ENCODE data around the gene SPTY2D1.
"Not testable (repeated sequence)": the region's sequence is repeated elsewhere in the genome, so short reads cannot be mapped to it uniquely, and the experiment has no call there.

The SPTY2D1 gene, protein sequence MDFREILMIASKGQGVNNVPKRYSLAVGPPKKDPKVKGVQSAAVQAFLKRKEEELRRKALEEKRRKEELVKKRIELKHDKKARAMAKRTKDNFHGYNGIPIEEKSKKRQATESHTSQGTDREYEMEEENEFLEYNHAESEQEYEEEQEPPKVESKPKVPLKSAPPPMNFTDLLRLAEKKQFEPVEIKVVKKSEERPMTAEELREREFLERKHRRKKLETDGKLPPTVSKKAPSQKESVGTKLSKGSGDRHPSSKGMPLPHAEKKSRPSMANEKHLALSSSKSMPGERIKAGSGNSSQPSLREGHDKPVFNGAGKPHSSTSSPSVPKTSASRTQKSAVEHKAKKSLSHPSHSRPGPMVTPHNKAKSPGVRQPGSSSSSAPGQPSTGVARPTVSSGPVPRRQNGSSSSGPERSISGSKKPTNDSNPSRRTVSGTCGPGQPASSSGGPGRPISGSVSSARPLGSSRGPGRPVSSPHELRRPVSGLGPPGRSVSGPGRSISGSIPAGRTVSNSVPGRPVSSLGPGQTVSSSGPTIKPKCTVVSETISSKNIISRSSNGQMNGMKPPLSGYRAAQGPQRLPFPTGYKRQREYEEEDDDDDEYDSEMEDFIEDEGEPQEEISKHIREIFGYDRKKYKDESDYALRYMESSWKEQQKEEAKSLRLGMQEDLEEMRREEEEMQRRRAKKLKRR

DNA sequence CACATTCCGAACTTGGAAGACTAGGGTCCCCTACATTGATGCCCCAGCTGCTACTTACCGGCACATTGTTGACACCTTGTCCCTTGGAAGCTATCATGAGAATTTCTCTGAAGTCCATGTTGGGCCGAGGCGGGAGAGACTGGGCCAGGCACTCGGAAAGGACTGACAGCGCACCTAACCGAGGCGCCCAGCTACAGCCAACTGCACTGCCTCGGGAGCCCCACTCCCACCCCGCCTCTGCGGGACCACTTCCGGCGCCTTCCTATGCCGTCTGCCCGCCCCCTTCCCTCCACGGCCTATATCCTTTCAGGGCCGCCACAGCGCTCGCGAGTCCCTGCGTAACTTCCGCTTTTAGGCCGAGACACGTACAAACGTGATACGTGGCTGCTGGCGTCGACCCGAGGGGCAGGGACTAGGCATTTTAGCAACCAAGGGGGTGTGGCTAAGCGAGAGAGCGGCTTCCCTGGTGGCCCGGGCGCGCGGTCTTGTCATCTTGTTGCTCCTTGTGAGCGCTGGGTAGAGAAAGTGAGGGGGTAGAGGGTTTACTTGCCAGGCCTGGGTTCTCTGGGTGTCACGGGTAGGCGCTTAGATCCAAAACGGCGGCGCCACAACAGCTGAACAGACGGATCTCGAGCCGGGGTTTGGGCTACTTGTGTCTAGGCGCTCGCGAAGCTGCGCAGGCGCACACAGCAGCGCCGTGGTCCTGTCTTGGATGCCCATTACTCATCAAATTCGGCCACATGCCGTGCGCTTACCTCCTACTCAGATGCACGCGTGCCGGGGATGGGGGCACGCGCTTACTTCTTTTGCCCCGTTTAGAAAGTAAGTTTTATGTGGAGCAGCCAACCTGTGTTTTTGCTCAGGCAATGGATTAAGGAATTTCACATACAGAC is at the start of gene SPTY2D1:
SPTY2D1 (minus strand) TSS at position 203 of the 893 bp plus-strand sequence; CDS start at position 118, 85 bp downstream.
- DNase-seq (ENCODE audit: low read depth, low spot score), result peak; percentile 96

DNA sequence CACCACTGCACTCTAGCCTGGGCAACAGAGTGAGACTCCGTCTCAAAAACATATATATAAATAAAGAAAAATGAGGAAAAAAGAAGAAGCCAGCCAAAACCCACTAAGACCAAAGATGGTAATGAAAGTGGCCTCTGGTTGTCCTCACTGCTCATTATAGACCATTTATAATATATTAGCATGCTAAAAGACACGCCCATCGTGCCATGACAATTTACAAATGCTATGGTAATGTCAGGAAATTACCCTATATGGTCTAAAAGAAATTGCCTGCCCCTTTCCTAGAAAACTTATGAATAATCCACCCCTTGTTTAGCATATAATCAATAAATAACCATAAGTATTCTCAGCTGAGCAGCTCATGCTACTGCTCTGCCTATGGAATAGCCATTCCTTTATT is 48.3 kb upstream of the SPTY2D1 start:
- DNase-seq (ENCODE audit: low read depth, low spot score), result no peak

DNA sequence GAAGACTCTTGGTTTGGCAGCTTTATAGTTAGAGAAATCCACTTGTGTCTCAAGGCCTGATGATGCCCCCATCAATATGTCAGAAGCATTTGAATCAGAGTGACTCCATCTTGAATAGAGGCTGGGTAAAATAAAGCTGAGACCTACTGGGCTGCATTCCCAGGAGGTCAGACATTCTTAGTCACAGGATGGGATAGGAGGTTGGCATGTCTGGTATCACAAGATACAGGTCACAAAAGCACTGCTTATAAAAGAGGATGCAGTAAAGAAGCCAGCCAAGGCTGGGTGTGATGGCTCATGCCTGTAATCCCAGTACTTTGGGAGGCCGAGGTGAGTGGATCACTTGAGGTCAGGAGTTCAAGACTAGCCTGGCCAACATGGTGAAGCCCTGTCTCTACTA is 47.8 kb upstream of the SPTY2D1 start:
- not testable (repeated sequence) for DNase-seq (ENCODE audit: low read depth, low spot score)

DNA sequence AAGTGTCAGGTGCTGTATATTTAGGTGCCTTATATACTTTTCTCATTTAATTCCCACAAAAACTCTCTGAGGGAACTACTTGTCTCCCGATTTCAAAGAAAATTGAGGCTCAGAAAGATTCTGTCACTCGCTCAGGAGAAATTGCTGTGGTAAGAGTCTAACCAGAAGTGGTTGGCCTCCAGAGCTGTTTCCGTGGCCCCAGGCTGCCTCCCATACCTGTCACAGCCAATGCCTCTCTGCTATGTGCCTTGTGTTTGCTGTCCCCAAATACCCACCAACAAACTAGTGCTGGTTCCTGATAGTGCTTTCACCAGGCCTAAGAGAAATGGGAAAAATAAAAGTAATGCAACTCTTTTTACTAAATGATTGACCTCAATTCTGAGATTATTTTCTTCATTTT is 43.4 kb upstream of the SPTY2D1 start:
- no peak for DNase-seq (ENCODE audit: low read depth, low spot score)

DNA sequence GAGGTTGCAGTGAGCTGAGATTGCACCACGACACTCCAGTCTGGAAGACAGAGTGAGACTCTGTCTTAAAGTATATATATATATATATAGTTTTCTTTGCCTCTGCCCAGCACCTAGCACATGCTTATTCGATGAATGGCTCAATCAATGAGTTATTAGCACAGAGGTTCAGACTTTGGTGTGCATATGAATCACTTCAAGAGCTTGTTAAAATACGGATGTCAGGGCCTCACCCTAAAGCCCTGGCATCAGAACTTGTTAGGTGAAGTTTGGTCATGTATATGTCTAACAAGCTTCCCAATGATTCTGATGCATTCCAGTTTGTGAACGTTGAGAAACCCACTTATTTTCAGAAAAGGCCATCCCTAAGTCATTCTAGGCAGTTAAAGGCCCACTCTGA is 42.7 kb upstream of the SPTY2D1 start:
- DNase-seq (ENCODE audit: low read depth, low spot score), result no peak

DNA sequence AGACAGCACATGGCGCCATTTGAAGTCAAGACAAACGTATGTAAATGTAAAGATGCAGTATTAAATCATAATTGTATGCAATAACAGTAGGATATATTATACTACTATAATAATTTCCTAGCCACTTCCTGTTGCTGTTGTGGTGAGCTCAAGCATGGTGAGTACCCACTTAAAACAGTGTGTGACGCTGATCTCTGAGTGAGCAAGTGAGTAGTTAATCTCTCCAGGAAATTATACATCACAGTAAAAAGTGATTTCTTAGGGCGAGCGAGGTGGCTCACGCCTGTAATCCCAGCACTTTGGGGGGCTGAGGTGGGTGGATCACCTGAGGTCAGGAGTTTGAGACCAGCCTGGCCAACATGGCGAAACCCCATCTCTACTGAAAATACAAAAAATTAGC is 38.1 kb upstream of the SPTY2D1 start:
- not testable (repeated sequence) for DNase-seq (ENCODE audit: low read depth, low spot score)

DNA sequence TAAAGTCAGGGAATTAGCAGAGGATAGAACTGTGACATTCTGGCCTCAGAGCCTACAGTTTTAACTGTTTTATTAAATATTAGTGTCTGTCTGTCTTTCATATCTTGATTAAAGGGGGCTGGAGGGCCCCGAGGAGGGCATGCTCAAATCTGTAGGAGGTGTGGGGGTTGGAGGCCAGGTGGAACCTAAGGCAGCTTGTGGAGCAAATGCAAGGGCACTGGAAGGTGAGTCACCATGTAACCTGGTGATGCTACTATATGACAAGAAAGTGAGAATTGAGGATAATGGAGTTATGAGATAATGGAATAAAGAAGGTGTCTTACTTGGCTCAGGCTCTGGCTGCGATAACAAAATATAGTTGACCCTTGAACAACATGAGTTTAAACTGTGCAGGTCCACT is 37.1 kb upstream of the SPTY2D1 start:
- peak; percentile 3 for DNase-seq (ENCODE audit: low read depth, low spot score)

DNA sequence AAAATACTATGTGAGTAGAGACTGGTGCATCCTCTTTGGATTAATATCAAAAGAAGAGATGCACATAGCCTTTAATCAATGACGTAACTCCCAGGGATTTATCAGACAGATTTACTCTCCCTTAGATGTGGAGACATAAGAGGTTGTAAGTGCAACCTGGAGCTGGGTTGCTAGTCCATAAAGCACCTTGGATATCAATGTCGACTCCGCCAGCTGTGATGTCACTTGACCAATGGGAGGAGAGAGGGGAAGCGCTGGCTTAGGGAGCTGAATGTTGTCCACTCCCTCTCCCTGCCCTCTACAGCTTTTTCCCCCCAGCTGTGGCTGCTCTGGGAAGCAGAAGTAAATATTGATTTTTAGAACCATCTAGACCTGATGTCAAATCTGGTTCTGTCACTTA is 35.6 kb upstream of the SPTY2D1 start:
- no peak for DNase-seq (ENCODE audit: low read depth, low spot score)

DNA sequence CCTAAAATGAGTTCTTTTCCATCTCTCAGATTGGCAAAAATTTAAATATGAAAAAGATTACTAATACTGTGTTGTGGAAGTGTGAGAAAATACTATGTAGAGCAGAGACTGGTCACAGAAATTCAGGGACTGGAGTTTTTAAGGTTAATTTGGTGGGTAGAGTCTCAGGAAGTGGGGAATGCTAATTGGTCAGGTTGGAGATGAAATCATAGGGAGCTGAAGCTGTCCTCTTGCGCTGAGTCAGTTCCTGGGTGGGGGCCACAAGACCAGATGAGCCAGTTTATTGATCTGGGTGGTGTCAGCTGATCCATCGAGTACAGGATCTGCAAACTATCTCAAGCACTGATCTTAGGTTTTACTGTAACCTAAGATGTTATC is 35.1 kb upstream of the SPTY2D1 start:
- no peak for DNase-seq (ENCODE audit: low read depth, low spot score)

DNA sequence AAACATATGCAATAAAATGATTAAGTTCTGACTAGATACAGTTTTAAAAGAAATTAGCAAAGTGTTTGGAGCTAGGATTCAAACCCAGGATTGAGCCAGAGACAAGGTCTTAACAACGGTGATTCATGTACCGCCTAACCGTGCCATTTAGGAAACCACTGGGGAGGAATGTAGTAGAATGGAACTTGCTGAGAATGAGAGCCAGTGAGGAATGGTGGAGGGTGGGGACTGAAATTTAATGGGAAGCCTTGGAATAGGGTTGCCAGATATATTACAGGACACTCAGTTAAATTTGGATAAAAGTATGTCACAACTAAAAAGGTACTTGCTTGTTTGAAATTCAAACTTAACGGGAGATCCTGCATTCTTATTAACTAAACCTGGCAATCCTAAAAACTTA is 34.0 kb upstream of the SPTY2D1 start:
- DNase-seq (ENCODE audit: low read depth, low spot score), result no peak

DNA sequence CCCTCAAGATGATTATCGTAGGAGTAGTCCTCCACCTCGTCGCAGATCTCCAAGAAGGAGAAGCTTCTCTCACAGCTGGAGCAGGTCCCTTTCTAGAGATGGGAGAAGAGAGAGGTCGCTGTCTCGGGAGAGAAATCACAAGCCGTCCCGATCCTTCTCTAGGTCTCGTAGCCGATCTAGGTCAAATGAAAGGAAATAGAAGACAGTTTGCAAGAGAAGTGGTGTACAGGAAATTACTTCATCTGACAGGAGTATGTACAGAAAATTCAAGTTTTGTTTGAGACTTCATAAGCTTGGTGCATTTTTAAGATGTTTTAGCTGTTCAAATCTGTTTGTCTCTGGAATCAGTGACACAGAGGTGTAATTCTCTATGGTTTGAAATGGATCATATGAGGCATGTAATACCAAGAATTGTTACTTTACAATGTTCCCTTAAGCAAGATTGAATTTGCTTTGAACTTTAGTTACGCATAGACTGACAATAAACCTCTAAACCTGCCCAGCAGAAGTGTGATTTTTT is 31.3 kb upstream of the SPTY2D1 start:
- DNase-seq (ENCODE audit: low read depth, low spot score), result not testable (repeated sequence)

DNA sequence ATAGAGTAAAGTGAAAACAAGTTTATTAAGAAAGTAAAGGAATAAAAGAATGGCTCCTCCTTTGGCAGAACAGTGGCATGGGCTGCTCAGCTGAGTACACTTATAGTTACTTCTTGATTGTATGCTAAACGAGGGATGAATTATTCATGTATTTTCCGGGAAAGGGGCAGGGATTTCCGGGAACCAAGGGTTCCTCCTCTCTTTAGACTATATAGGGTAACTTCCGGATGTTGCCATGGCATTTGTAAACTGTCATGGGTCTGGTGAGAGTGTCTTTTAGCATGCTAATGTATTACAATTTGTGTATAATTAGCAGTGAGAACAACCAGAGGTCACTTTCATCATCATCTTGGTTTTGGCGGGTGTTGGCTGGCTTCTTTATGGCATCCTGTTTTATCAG is 23.5 kb upstream of the SPTY2D1 start:
- no peak for DNase-seq (ENCODE audit: low read depth, low spot score)

DNA sequence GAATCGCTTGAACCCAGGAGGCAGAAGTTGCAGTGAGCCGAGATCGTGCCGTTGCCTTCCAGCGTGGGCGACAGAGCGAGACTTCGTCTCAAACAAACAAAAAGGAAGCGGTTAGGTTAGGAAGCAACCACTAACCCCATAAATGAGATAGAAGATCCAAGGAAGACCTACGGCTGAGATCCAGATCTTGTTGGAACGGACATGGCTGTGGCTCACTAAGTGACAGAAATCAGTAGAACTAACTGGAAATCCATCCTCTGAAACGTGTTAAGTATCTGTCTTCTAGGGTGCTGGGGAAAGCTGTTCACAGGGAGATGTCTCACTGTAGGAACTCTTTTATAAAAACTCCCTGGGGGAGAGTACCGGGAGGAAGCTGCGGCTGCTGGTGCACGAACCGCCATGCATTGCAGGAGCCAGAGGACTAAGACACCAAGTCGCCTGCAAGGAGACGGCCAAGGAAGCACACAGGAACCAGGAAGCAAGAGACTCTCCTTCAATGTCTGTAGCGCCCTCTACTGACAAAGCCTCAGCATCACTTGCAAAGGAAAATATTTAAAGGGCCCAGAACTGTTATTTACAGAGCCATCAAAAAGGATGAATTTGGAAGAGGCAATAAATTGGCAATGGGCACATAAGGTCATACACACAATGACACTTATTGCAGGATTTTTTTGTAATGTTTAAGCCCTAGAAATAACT is 16.9 kb upstream of the SPTY2D1 start:
- DNase-seq (ENCODE audit: low read depth, low spot score), result no peak

DNA sequence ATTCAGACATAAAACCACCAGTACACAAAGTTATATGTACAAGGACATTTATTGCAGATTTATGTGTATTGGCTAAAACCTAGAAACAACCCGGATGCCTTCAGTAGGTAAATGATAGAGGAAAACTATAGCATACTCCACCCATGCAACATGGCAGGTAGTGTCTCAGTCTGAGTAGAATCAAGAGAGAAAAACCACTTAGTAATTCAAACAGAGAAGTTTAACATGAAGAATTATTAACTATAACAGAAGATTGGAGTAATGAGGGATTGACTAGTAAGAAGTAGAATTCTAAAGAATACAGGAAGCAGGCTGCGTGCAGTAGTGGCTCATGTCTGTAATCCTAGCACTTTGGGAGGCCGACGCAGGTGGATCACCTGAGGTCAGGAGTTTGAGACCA is 16.2 kb upstream of the SPTY2D1 start:
- DNase-seq (ENCODE audit: low read depth, low spot score), result no peak

DNA sequence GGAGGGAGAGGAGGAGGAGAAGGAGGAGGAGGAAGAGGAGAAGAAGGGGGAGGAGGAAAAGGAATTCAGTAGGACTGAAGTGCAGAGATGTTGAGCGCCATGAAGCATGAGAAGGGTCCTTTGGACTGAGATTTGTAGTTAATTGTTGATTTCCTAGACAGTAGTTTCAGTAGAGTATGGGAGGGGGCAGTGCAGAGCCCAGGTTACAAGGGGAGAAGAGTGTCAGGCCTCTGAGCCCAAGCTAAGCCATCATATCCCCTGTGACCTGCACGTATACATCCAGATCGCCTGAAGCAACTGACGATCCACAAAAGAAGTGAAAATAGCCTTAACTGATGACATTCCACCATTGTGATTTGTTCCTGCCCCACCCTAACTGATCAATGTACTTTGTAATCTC is 8.9 kb upstream of the SPTY2D1 start:
- not testable (repeated sequence) for DNase-seq (ENCODE audit: low read depth, low spot score)

DNA sequence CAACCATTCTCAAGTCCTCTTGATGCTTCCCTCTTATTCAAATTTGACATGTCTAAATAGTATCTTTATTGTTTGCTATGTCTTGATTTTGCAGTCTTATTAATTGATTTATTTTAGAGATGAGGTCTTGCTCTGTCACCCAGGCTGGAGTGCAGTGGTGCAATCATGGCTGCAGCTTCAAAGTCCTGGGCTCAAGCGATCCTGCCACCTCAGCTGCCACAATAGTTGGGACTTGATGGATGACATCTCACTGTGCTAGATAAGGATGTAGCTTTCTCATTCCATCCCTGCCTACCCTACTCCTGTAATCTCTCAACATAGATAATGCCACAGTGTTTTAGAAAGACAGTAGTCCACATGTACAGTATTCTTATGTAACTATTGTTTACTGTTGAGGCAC is 7.5 kb upstream of the SPTY2D1 start:
- DNase-seq (ENCODE audit: low read depth, low spot score), result no peak

DNA sequence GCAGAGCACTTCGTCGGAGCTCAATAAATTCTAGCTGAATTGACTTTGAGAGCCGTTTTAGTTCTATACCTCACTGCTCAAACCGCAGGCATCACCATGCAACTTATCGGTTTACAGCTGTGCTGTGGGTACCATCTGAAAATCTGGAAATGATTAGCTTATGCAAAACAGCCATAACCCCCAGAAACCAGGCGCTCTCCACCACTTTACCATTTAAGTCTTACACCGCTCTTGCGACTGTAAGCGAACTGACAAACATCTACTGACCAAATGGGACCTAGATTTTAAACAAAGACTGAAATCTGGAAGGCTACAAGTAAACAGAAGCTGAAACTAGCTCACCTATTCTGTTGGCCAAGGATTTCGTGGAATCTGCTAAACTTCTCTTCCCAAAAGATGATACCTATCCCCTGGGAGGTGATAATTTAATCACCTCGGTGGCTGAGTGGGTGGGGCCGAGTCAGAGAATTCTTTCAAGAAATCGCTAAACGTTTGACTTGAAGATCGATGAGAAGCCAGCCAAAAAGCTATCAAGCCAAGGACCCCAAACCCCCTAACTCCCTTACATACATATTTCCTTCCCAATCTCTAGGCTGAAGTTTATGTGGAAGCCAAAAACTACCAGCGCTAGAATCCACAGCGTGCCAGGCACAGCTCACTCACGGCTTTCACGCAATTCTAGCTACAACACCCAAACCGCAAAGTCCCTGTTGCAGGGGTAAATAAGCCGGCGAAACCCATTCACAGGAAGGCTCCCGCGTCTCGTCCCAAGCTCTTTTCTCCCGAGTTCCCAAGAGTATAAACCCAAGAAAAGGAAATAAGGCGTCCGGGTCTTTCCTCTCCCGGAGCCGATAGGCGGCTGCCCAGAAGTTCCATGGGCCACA is 644 bp downstream of the SPTY2D1 start:
- DNase-seq (ENCODE audit: low read depth, low spot score), result no peak

DNA sequence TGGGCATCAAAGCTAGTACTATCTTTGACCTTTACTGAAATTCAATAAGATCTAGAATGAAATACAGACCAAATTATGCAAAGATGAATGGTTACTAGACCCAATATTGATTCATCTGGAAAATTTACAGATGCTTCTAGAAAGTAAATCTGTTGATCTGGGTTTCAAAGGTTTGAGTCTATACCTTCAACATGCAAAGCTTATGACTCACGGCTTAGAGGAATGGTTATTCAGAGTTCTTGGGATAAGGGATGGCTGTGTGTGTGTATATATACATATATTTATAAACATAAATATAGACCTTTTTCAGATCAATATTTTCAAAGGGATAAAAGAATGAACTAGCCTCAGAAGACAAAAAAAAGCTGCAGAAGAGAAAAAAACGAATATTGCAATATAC is 1.3 kb downstream of the SPTY2D1 start:
- DNase-seq (ENCODE audit: low read depth, low spot score), result no peak

DNA sequence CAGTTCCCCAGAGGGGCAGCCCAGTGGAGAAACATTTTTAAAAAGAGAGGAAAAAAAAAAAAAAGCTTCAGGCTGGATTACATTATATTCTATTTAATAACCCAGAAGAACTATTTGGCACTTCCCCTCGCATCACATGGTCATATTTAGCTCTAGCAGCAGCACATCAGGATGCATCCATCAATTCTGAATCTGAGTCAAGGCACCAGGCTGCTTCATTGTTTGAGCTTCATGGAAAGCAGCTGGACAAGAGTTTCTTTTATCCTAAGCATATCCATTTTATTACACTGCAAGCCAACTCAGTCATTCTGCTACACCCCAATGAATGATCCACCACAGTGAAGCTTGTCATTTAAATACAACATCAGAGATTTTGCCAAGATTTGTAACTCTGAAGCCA is 10.0 kb downstream of the SPTY2D1 start:
- no peak for DNase-seq (ENCODE audit: low read depth, low spot score)

DNA sequence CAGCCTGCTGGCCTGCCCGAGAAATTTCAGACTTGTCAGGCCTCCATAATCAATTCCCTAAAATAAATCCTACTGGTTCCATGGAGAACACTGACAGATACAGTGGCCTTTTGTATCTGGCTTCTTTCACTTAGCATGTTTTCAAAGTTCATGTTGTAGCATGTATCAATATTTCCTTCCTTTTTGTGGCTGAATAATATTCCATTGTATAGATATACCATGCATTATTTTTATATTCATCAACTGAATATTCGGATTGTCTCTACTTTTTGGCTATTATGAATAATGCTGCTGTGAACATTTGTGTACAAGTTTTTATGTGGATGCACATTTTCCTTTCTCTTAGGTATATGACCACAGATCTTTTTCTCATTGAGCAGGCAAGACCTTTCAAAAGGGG is 10.4 kb downstream of the SPTY2D1 start:
- no peak for DNase-seq (ENCODE audit: low read depth, low spot score)

Measured in activated naive CD8-positive, alpha-beta T cell treated with anti-CD3 and anti-CD28 coated beads, Interleukin-2, amount 50 U/mL, for 16 hours (primary cell).